H1 (cell line): ENCODE measurements around the gene YOD1. TPM values are rescaled to one million over a fixed set of nuclear protein-coding genes. Genes with fewer than 3 reads are reported as not detected.

Source experiments
- CTCF ChIA-PET: fragments of 300-600 bp; sonication (Branson Sonifier 250); formaldehyde crosslinking; loops from one replicate; lab custom pipeline; 2021; ENCODE audit not compliant: partially characterized antibody; lab: Charles Lee
- POLR2A ChIA-PET: fragments of 300-600 bp; sonication (Branson Sonifier 250); formaldehyde crosslinking; loops from one replicate; lab custom pipeline; 2021; ENCODE audit warnings: inconsistent platforms; ENCODE audit not compliant: partially characterized antibody; lab: Charles Lee
- DNase-seq, 2 experiments: peaks; one replicate each; pipeline versions ENCODE4 v3.0.0 to v3.0.0-alpha.2; 2010 to 2022; ENCODE audit warnings: low spot score in 2 of 2, low read depth in 1 of 2, mixed read lengths in 1 of 2
- FAIRE-seq: peaks from 2 replicates; lab custom pipeline; 2011; peaks lifted over from hg19 to GRCh38; lab: Jason Lieb, UNC
- H2AFZ ChIP-seq: 2 replicates; pipeline ENCODE4 v1.8.1; 2012; ENCODE audit warnings: low read length, inconsistent platforms
- H2AK5ac ChIP-seq: 2 replicates; pipeline ENCODE4 v1.6.1; 2013; ENCODE audit warnings: low read depth, low read length
- H2BK120ac ChIP-seq: replicated peaks from 2 replicates; pipeline ENCODE3; 2013; ENCODE audit warnings: low read depth, low read length, inconsistent platforms
- H2BK12ac ChIP-seq: 2 replicates; pipeline ENCODE4 v1.6.1; 2013; ENCODE audit warnings: low read depth, low read length
- H2BK15ac ChIP-seq: 2 replicates; pipeline ENCODE4 v1.6.1; 2013; ENCODE audit warnings: low read length
- H2BK20ac ChIP-seq: 2 replicates; pipeline ENCODE4 v1.6.1; 2013; ENCODE audit warnings: low read length
- H2BK5ac ChIP-seq: 2 replicates; pipeline ENCODE4 v1.6.1; 2013; ENCODE audit warnings: low read depth, low read length
- H3K14ac ChIP-seq: 2 replicates; pipeline ENCODE4 v1.6.1; 2013; ENCODE audit warnings: inconsistent platforms; ENCODE audit not compliant: insufficient read length
- H3K18ac ChIP-seq: 2 replicates; pipeline ENCODE4 v1.6.1; 2013; ENCODE audit warnings: low read length; ENCODE audit errors: extremely low read depth
- H3K23ac ChIP-seq: 2 replicates; pipeline ENCODE4 v1.6.1; 2013; ENCODE audit warnings: inconsistent platforms; ENCODE audit not compliant: insufficient read length
- H3K23me2 ChIP-seq: 2 replicates; pipeline ENCODE4 v1.6.1; 2013; ENCODE audit warnings: low read depth, low read length
- H3K27ac ChIP-seq: 2 replicates; pipeline ENCODE4 v1.6.1; 2011; ENCODE audit warnings: low read depth, low read length, inconsistent platforms
- H3K27me3 ChIP-seq, 4 experiments: replicated peaks in 1 of 4; 1 replicate in 1 of 4; 2 replicates in 3 of 4; pipeline versions ENCODE4 v1.6.1 to v1.8.1; 2011 to 2013; ENCODE audit warnings: low read length in 3 of 4, mild to moderate bottlenecking in 3 of 4, inconsistent platforms in 2 of 4, mixed read lengths in 2 of 4, moderate library complexity in 1 of 4; ENCODE audit not compliant: control insufficient read depth in 3 of 4, insufficient read depth in 3 of 4; ENCODE audit errors: extremely low read depth in 1 of 4
- H3K36me3 ChIP-seq, 4 experiments: 2 replicates each; pipeline versions ENCODE4 v1.6.1 to v1.8.1; 2011 to 2013; ENCODE audit warnings: mild to moderate bottlenecking in 4 of 4, low read length in 3 of 4, moderate library complexity in 2 of 4, control low read depth in 1 of 4, inconsistent platforms in 1 of 4; ENCODE audit not compliant: insufficient read depth in 4 of 4, control insufficient read depth in 2 of 4
- H3K4ac ChIP-seq: replicated peaks from 2 replicates; pipeline ENCODE3; 2013; ENCODE audit warnings: low read length, low read depth, mixed read lengths, inconsistent platforms; ENCODE audit not compliant: insufficient read length
- H3K4me1 ChIP-seq, 4 experiments: replicated peaks in 1 of 4; 1 replicate in 1 of 4; 2 replicates in 3 of 4; pipeline versions ENCODE4 v1.6.1 to v1.8.1; 2011 to 2013; ENCODE audit warnings: low read length in 3 of 4, inconsistent platforms in 2 of 4, mixed read lengths in 1 of 4; ENCODE audit not compliant: insufficient read depth in 4 of 4, control insufficient read depth in 3 of 4
- H3K4me2 ChIP-seq, 2 experiments: 2 replicates each; pipeline versions ENCODE4 v1.6.1 to v1.8.1; 2011 to 2013; ENCODE audit warnings: low read depth in 2 of 2, low read length in 2 of 2, control low read depth in 1 of 2, inconsistent platforms in 1 of 2, mild to moderate bottlenecking in 1 of 2; ENCODE audit not compliant: insufficient read depth in 1 of 2
- H3K4me3 ChIP-seq, 4 experiments: fragments of 200-600, 300-600 bp in 1 of 4; sonication (generic), shearing (Covaris generic), sonication (Bioruptor Twin) in 1 of 4; 2 replicates each; pipeline versions ENCODE4 v1.5.1 to v1.8.1; 2011 to 2016; ENCODE audit warnings: low read length in 4 of 4, low read depth in 3 of 4, control low read depth in 2 of 4, inconsistent platforms in 2 of 4, mild to moderate bottlenecking in 2 of 4, mixed read lengths in 1 of 4, moderate library complexity in 1 of 4; ENCODE audit not compliant: insufficient read depth in 2 of 4; ENCODE audit errors: extremely low read depth in 1 of 4
- H3K56ac ChIP-seq: replicated peaks from 2 replicates; pipeline ENCODE3; 2013; ENCODE audit warnings: low read depth, mild to moderate bottlenecking, mixed read lengths, low read length, inconsistent platforms; ENCODE audit not compliant: insufficient read length
- H3K79me1 ChIP-seq: 2 replicates; pipeline ENCODE4 v1.6.1; 2013; ENCODE audit warnings: low read depth, low read length, control low read depth
- H3K79me2 ChIP-seq, 2 experiments: 2 replicates each; pipeline versions ENCODE4 v1.6.1 to v1.8.1; 2012 to 2013; ENCODE audit warnings: low read length in 2 of 2, mild to moderate bottlenecking in 2 of 2, inconsistent platforms in 1 of 2; ENCODE audit not compliant: insufficient read depth in 2 of 2, control insufficient read depth in 1 of 2
- H3K9ac ChIP-seq, 4 experiments: replicated peaks in 1 of 4; 1 replicate in 1 of 4; 2 replicates in 3 of 4; pipeline versions ENCODE4 v1.6.1 to v1.8.1; 2011 to 2013; ENCODE audit warnings: low read depth in 3 of 4, low read length in 3 of 4, control low read depth in 2 of 4, mild to moderate bottlenecking in 2 of 4, moderate library complexity in 2 of 4, inconsistent platforms in 1 of 4; ENCODE audit errors: extremely low read depth in 1 of 4
- H3K9me3 ChIP-seq, 2 experiments: 2 replicates each; pipeline versions ENCODE4 v1.6.1 to v1.8.1; 2012 to 2013; ENCODE audit warnings: mild to moderate bottlenecking in 2 of 2, moderate library complexity in 2 of 2, control low read depth in 1 of 2, inconsistent platforms in 1 of 2, low read depth in 1 of 2, low read length in 1 of 2, mixed read lengths in 1 of 2; ENCODE audit not compliant: insufficient read depth in 2 of 2
- H4K20me1 ChIP-seq, 2 experiments: replicated peaks in 1 of 2; 2 replicates each; pipeline versions ENCODE3 to v1.8.1; 2011 to 2013; ENCODE audit warnings: inconsistent platforms in 2 of 2, low read length in 2 of 2, mild to moderate bottlenecking in 1 of 2; ENCODE audit not compliant: insufficient read depth in 2 of 2, control insufficient read depth in 1 of 2
- H4K5ac ChIP-seq: 2 replicates; pipeline ENCODE4 v1.6.1; 2013; ENCODE audit warnings: low read length, low read depth, mixed read lengths, inconsistent platforms; ENCODE audit not compliant: insufficient read length
- H4K8ac ChIP-seq: 2 replicates; pipeline ENCODE4 v1.8.0; 2013; ENCODE audit warnings: mild to moderate bottlenecking, moderate library complexity, low read length, inconsistent platforms; ENCODE audit not compliant: insufficient read depth; ENCODE audit errors: extremely low read depth
- H4K91ac ChIP-seq: replicated peaks from 2 replicates; pipeline ENCODE3; 2013; ENCODE audit warnings: low read length, mixed read lengths, inconsistent platforms; ENCODE audit not compliant: insufficient read length
- EP300 ChIP-seq, 2 experiments: IDR thresholded peaks; 1 replicate in 1 of 2; 2 replicates in 1 of 2; pipeline ENCODE4 v1.6.1; 2011 to 2012; ENCODE audit warnings: low read depth in 2 of 2, low read length in 2 of 2, mild to moderate bottlenecking in 2 of 2, borderline replicate concordance in 1 of 2, inconsistent platforms in 1 of 2, moderate library complexity in 1 of 2
- KDM1A ChIP-seq: fragments of 200-600, 300-600 bp; sonication (generic); IDR thresholded peaks from 2 replicates; pipeline ENCODE4 v1.7.1; 2016; ENCODE audit warnings: mild to moderate bottlenecking, low read length, borderline replicate concordance
- MAFK ChIP-seq: IDR thresholded peaks from 2 replicates; pipeline ENCODE4 v1.6.1; 2012; ENCODE audit warnings: low read depth, mild to moderate bottlenecking, improper control_type of control experiment, low read length
- MAX ChIP-seq: IDR thresholded peaks from 2 replicates; pipeline ENCODE4 v1.6.1; 2012; ENCODE audit warnings: inconsistent platforms
- NANOG ChIP-seq: IDR thresholded peaks from 2 replicates; pipeline ENCODE4 v1.6.1; 2011; ENCODE audit warnings: low read length, low read depth, mild to moderate bottlenecking, inconsistent platforms; ENCODE audit not compliant: insufficient read depth, poor library complexity, severe bottlenecking
- POLR2AphosphoS5 ChIP-seq: IDR thresholded peaks from 2 replicates; pipeline ENCODE4 v1.6.1; 2011; ENCODE audit warnings: low read depth, low read length
- RXRA ChIP-seq: IDR thresholded peaks from 2 replicates; pipeline ENCODE4 v1.6.1; 2011; ENCODE audit warnings: low read depth, mild to moderate bottlenecking, low read length, moderate library complexity; ENCODE audit not compliant: insufficient read depth
- SIRT6 ChIP-seq: IDR thresholded peaks from one replicate; pipeline ENCODE4 v1.7.1; 2012; ENCODE audit warnings: low read length, inconsistent platforms
- WGBS, 2 experiments: shearing (Covaris generic) in 1 of 2; methylation state at CpG; one replicate each; pipeline versions ENCODE4 v1.1.6 to v1.1.7; 2013 to 2015; ENCODE audit warnings: low lambda C conversion rate in 2 of 2, mixed read lengths in 2 of 2, inconsistent platforms in 1 of 2, low coverage in 1 of 2, missing lambda C conversion rate in 1 of 2; ENCODE audit not compliant: insufficient replicate concordance in 2 of 2, insufficient coverage in 1 of 2, insufficient read length in 1 of 2; ENCODE audit errors: extremely low coverage in 1 of 2, missing lambda C conversion rate in 1 of 2; 5-methylcytosine and 5-hydroxymethylcytosine counted together
- polyA plus RNA-seq, 7 experiments: library from polyadenylated mRNA; depleted of rRNA in 3 of 7; stranded (reverse) in 5 of 7; unstranded in 2 of 7; fragments of >200 nt in 5 of 7; fragments of 200-250 nt in 2 of 7; gene quantifications; 1 replicate in 5 of 7; 2 replicates in 1 of 7; 4 replicates in 1 of 7; pipeline versions ENCODE4 v1.2.1 to v1.2.3, GENCODE V29; 2011 to 2013; ENCODE audit warnings: missing spikeins in 2 of 7, mixed read lengths in 2 of 7
- total RNA-seq: library from RNA; stranded (reverse); fragmentation: NEBNext Ultra II Directional; extraction: Animal tissue kit (Norgen Biotek cat#: 25700); gene quantifications from 2 replicates; pipeline ENCODE4 v1.2.1, GENCODE V29; 2021

Gene YOD1
- total and polyA plus RNA-seq, 2 of the 8 experiments (the other 6 are each of a cell fraction or from before 2014, with no cell fraction given): 1.9 to 11.8 TPM

DNA sequence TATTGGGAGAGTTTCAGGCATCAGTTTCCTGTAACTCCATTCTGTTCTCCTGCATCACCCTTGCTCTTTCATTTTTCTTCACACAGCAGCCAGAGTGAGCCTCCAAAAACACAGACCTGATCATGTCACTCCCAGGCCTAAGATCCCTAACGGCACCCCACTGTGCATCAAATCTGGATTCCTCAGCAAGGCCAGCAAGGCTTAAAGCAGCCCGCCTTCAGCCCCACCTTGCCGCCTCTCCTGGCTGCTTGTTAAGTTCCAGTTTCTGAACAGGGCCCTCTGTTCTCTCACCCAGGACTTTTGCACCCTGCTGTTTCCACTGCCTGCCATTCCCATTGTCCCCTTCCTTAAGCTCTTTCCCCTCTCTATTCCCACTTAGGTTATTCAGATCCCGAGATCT is 47.8 kb downstream of the YOD1 start:
- H4K20me1 ChIP-seq: peaks cover 0 to 3% of the 10 kb centered on the region in 2 experiments
- 80% methylated on average over 4 of the region's 4 CpGs; no CpG with 5 or more reads in 1 of the 2 experiments for WGBS, 2 experiments
- no peak overlapping the region for H4K8ac ChIP-seq
- TF ChIP-seq KDM1A (no peak), RXRA (no peak), SIRT6 (no peak), MAFK (no peak), NANOG (no peak), POLR2AphosphoS5 (no peak), EP300 (IDR thresholded peaks at IDR 0.05; ENCODE audit: borderline replicate concordance in 1 of 2, low read depth in 2 of 2, low read length in 2 of 2) (no peak), MAX (no peak)

More for the DNA sequence above, 47.8 kb downstream of the YOD1 start:
- no peak overlapping the region for H3K56ac ChIP-seq
- no peak overlapping the region for H3K4me2 ChIP-seq
- no peak overlapping the region for H2BK12ac ChIP-seq
- no peaks in the 10 kb centered on the region for H3K36me3 ChIP-seq
- H2BK15ac ChIP-seq: no peak overlapping the region
- H3K23ac ChIP-seq: no peak overlapping the region
- H2BK20ac ChIP-seq: no peak overlapping the region
- H3K14ac ChIP-seq: no peak overlapping the region
- no peak overlapping the region for H2AFZ ChIP-seq
- no peak overlapping the region for H3K4me3 ChIP-seq
- CTCF ChIA-PET: interaction anchor here (0.6 to 9.9 kb wide), 15 partner anchors 11 to 693 kb away, joined by 3 to 122 read pairs (median 4); partner anchors contain the start of gene C1orf116
- H3K4me1 ChIP-seq: 0 out of 7 replicates have a peak, but pooled peaks cover 0 to 2% (median 0%) of the 10 kb centered on the region in 4 experiments
- no peak overlapping the region for H2BK5ac ChIP-seq
- H3K79me2 ChIP-seq: no peaks in the 10 kb centered on the region
- H3K79me1 ChIP-seq: no peaks in the 10 kb centered on the region
- peaks cover 1% of the 10 kb centered on the region; the same call in 1 of the 2 replicates for H3K23me2 ChIP-seq
- POLR2A ChIA-PET: no interaction called here
- H4K5ac ChIP-seq: no peak overlapping the region
- no peaks in the 10 kb centered on the region; a peak in 1 of 7 replicates for H3K27me3 ChIP-seq
- H3K27ac ChIP-seq: no peak overlapping the region
- DNase-seq (no peak), FAIRE-seq (no peak)
- no peaks in the 10 kb centered on the region for H3K9me3 ChIP-seq
- no peak overlapping the region for H4K91ac ChIP-seq
- H2BK120ac ChIP-seq: no peak overlapping the region
- no peak overlapping the region for H3K4ac ChIP-seq
- H3K9ac ChIP-seq: no peak overlapping the region
- H2AK5ac ChIP-seq: no peak overlapping the region
- H3K18ac ChIP-seq: no peak overlapping the region
